Fibroblast of lung (primary cell): ENCODE measurements around the gene COPZ2.

Experiments
- CTCF ChIP-seq, 2 donors: IDR thresholded peaks in 1 of 2; conservative IDR thresholded peaks in 1 of 2; 1 replicate in 1 of 2; 2 replicates in 1 of 2; pipeline ENCODE4 v1.5.1; 2011 to 2012; ENCODE audit warnings: low read length in 2 of 2, control low read depth in 1 of 2, inconsistent platforms in 1 of 2, low read depth in 1 of 2, mild to moderate bottlenecking in 1 of 2
- EZH2 ChIP-seq: IDR thresholded peaks from 2 replicates; pipeline ENCODE4 v1.5.1; 2012; ENCODE audit warnings: low read length, control low read depth, mild to moderate bottlenecking; ENCODE audit errors: missing control alignments

GRCh38 chr17:48024149-48025039 lies 13.2 kb downstream of the COPZ2 start:
- TF ChIP-seq EZH2 (no peak), CTCF (conservative IDR thresholded peaks at IDR 0.05 in 1 of 2, IDR thresholded peaks at IDR 0.05 in 1 of 2; ENCODE audit: low read depth in 1 of 2, low read length in 2 of 2) (no peak)
